ENCODE results near the gene TMTC2.

TMTC2 gene

DNA sequence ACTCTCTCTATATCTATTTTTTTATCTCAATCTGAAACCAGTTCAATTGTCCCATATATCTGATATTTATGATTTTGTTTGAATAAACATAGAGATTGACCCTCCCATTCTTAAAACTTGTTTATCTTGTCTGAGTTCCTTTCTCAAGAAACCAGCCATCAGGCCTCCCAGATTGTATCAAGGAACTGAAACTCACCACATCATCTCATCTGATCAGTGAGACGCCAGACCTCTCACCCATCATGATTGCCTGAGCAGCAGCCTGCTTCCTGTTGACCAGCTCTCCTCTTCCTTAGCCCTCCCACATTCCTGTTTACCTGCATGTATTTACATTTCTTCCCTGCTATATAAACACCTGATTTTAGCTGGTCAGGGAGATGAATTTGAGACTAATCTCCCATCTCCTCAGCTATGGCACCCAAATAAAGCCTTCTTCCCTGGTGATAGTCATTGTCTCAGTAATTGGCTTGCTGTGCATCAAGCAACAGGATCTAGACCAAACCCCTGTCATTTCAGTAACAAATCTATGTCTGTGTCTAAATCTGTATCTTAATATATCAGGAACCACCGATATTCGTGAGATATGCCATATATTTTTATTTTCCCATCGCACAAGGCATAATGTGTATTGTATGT, 323.6 kb downstream of the TMTC2 start:
- TF ChIP-seq ZNF624 (tag by site-specific recombination; IDR thresholded peaks at IDR 0.05): no peak
- TF ChIP-seq, protein P1, sequence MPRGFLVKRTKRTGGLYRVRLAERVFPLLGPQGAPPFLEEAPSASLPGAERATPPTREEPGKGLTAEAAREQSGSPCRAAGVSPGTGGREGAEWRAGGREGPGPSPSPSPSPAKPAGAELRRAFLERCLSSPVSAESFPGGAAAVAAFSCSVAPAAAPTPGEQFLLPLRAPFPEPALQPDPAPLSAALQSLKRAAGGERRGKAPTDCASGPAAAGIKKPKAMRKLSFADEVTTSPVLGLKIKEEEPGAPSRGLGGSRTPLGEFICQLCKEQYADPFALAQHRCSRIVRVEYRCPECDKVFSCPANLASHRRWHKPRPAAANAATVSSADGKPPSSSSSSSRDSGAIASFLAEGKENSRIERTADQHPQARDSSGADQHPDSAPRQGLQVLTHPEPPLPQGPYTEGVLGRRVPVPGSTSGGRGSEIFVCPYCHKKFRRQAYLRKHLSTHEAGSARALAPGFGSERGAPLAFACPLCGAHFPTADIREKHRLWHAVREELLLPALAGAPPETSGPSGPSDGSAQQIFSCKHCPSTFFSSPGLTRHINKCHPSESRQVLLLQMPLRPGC (tag by site-specific recombination; IDR thresholded peaks at IDR 0.05): no peak
- TF ChIP-seq, protein P2, sequence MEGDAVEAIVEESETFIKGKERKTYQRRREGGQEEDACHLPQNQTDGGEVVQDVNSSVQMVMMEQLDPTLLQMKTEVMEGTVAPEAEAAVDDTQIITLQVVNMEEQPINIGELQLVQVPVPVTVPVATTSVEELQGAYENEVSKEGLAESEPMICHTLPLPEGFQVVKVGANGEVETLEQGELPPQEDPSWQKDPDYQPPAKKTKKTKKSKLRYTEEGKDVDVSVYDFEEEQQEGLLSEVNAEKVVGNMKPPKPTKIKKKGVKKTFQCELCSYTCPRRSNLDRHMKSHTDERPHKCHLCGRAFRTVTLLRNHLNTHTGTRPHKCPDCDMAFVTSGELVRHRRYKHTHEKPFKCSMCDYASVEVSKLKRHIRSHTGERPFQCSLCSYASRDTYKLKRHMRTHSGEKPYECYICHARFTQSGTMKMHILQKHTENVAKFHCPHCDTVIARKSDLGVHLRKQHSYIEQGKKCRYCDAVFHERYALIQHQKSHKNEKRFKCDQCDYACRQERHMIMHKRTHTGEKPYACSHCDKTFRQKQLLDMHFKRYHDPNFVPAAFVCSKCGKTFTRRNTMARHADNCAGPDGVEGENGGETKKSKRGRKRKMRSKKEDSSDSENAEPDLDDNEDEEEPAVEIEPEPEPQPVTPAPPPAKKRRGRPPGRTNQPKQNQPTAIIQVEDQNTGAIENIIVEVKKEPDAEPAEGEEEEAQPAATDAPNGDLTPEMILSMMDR (tag by site-specific recombination; IDR thresholded peaks at IDR 0.05): no peak
- TF ChIP-seq, protein P3, sequence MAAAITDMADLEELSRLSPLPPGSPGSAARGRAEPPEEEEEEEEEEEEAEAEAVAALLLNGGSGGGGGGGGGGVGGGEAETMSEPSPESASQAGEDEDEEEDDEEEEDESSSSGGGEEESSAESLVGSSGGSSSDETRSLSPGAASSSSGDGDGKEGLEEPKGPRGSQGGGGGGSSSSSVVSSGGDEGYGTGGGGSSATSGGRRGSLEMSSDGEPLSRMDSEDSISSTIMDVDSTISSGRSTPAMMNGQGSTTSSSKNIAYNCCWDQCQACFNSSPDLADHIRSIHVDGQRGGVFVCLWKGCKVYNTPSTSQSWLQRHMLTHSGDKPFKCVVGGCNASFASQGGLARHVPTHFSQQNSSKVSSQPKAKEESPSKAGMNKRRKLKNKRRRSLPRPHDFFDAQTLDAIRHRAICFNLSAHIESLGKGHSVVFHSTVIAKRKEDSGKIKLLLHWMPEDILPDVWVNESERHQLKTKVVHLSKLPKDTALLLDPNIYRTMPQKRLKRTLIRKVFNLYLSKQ (tag by site-specific recombination; IDR thresholded peaks at IDR 0.05; ENCODE audit: borderline replicate concordance): no peak
- no peak for TF ChIP-seq SP7 (tag by site-specific recombination; IDR thresholded peaks at IDR 0.05)
- no peak for TF ChIP-seq GFI1B (tag by site-specific recombination; IDR thresholded peaks at IDR 0.05)
- TF ChIP-seq, protein P4, sequence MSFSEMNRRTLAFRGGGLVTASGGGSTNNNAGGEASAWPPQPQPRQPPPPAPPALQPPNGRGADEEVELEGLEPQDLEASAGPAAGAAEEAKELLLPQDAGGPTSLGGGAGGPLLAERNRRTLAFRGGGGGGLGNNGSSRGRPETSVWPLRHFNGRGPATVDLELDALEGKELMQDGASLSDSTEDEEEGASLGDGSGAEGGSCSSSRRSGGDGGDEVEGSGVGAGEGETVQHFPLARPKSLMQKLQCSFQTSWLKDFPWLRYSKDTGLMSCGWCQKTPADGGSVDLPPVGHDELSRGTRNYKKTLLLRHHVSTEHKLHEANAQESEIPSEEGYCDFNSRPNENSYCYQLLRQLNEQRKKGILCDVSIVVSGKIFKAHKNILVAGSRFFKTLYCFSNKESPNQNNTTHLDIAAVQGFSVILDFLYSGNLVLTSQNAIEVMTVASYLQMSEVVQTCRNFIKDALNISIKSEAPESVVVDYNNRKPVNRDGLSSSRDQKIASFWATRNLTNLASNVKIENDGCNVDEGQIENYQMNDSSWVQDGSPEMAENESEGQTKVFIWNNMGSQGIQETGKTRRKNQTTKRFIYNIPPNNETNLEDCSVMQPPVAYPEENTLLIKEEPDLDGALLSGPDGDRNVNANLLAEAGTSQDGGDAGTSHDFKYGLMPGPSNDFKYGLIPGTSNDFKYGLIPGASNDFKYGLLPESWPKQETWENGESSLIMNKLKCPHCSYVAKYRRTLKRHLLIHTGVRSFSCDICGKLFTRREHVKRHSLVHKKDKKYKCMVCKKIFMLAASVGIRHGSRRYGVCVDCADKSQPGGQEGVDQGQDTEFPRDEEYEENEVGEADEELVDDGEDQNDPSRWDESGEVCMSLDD (tag by site-specific recombination; IDR thresholded peaks at IDR 0.05): no peak
- TF ChIP-seq, protein P5, sequence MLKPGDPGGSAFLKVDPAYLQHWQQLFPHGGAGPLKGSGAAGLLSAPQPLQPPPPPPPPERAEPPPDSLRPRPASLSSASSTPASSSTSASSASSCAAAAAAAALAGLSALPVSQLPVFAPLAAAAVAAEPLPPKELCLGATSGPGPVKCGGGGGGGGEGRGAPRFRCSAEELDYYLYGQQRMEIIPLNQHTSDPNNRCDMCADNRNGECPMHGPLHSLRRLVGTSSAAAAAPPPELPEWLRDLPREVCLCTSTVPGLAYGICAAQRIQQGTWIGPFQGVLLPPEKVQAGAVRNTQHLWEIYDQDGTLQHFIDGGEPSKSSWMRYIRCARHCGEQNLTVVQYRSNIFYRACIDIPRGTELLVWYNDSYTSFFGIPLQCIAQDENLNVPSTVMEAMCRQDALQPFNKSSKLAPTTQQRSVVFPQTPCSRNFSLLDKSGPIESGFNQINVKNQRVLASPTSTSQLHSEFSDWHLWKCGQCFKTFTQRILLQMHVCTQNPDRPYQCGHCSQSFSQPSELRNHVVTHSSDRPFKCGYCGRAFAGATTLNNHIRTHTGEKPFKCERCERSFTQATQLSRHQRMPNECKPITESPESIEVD (tag by site-specific recombination; IDR thresholded peaks at IDR 0.05): no peak
- no peak for TF ChIP-seq ZNF768 (tag by site-specific recombination; IDR thresholded peaks at IDR 0.05)
- no peak for TF ChIP-seq ZNF785 (tag by site-specific recombination; IDR thresholded peaks at IDR 0.05)
- TF ChIP-seq MEIS1 (CRISPR knock-in tag; IDR thresholded peaks at IDR 0.05; ENCODE audit: borderline replicate concordance): no peak
- no peak for TF ChIP-seq SP3 (tag by site-specific recombination; IDR thresholded peaks at IDR 0.05)
- no peak for TF ChIP-seq ZNF16 (tag by site-specific recombination; IDR thresholded peaks at IDR 0.05; ENCODE audit: low read depth)
- no peak for TF ChIP-seq ZNF266 (tag by site-specific recombination; IDR thresholded peaks at IDR 0.05; ENCODE audit: low read depth)
- TF ChIP-seq, protein P6, sequence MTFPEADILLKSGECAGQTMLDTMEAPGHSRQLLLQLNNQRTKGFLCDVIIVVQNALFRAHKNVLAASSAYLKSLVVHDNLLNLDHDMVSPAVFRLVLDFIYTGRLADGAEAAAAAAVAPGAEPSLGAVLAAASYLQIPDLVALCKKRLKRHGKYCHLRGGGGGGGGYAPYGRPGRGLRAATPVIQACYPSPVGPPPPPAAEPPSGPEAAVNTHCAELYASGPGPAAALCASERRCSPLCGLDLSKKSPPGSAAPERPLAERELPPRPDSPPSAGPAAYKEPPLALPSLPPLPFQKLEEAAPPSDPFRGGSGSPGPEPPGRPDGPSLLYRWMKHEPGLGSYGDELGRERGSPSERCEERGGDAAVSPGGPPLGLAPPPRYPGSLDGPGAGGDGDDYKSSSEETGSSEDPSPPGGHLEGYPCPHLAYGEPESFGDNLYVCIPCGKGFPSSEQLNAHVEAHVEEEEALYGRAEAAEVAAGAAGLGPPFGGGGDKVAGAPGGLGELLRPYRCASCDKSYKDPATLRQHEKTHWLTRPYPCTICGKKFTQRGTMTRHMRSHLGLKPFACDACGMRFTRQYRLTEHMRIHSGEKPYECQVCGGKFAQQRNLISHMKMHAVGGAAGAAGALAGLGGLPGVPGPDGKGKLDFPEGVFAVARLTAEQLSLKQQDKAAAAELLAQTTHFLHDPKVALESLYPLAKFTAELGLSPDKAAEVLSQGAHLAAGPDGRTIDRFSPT (tag by site-specific recombination; IDR thresholded peaks at IDR 0.05): no peak
- TF ChIP-seq ZNF843 (tag by site-specific recombination; IDR thresholded peaks at IDR 0.05): no peak
- TF ChIP-seq ZNF596 (tag by site-specific recombination; IDR thresholded peaks at IDR 0.05): no peak
- TF ChIP-seq ZNF701 (tag by site-specific recombination; IDR thresholded peaks at IDR 0.05): no peak
- TF ChIP-seq IKZF3 (tag by site-specific recombination; IDR thresholded peaks at IDR 0.05): no peak

More for the DNA sequence above, 323.6 kb downstream of the TMTC2 start:
- Histone ChIP-seq H3K4me1 (ENCODE audit: control insufficient read depth, insufficient read depth, low read length) (no peaks in the 10 kb centered on the region), H3K27ac (ENCODE audit: extremely low read depth, low read depth, low read length) (no peak overlapping the region), H3K36me3 (ENCODE audit: control insufficient read depth in 2 of 2, insufficient read depth in 1 of 2, low read length in 2 of 2) (no peaks in the 10 kb centered on the region), H3K9me3 (ENCODE audit: control insufficient read depth, insufficient read depth, low read depth, low read length) (no peaks in the 10 kb centered on the region), H3K4me3 (ENCODE audit: low read depth, low read length) (no peak overlapping the region)
- CTCF ChIA-PET: no interaction called here
- POLR2A ChIA-PET: no interaction called here
